Measurements from ENCODE around the gene CD247.

Gene CD247

GRCh38 chr1:167516404-167517388 is 1.6 kb downstream of the CD247 start:
- no peak overlapping the region for H3K9ac ChIP-seq (ENCODE audit: insufficient read length, low read depth)

GRCh38 chr1:167515893-167516321 is 2.4 kb downstream of the CD247 start:
- H3K9ac ChIP-seq (ENCODE audit: insufficient read length, low read depth): no peak overlapping the region
- H3K4me3 ChIP-seq (ENCODE audit: insufficient read length, low read depth): no peak overlapping the region
- peaks cover 11% of the 10 kb centered on the region for H3K4me1 ChIP-seq (ENCODE audit: insufficient read depth, insufficient read length)
- DNase-seq (ENCODE audit: low read depth, low spot score): no peak
- H3K36me3 ChIP-seq (ENCODE audit: insufficient read depth, insufficient read length, low read length): no peaks in the 10 kb centered on the region
- H3K27me3 ChIP-seq (ENCODE audit: insufficient read depth, insufficient read length): no peaks in the 10 kb centered on the region
- no peaks in the 10 kb centered on the region for H3K9me3 ChIP-seq (ENCODE audit: insufficient read depth, low read length)
- TF ChIP-seq ZNF274 (IDR thresholded peaks at IDR 0.05; ENCODE audit: low read depth, low read length) (no peak), YY1 (IDR thresholded peaks at IDR 0.05; ENCODE audit: insufficient read depth, insufficient read length) (no peak), SUZ12 (IDR thresholded peaks at IDR 0.05; ENCODE audit: extremely low read depth, insufficient read depth, insufficient read length) (no peak)

More at GRCh38 chr1:167516404-167517388, 1.6 kb downstream of the CD247 start:
- no peaks in the 10 kb centered on the region for H3K27me3 ChIP-seq (ENCODE audit: insufficient read depth, insufficient read length)
- no peak for DNase-seq (ENCODE audit: low read depth, low spot score)
- TF ChIP-seq YY1 (IDR thresholded peaks at IDR 0.05; ENCODE audit: insufficient read depth, insufficient read length) (no peak), ZNF274 (IDR thresholded peaks at IDR 0.05; ENCODE audit: low read depth, low read length) (no peak), SUZ12 (IDR thresholded peaks at IDR 0.05; ENCODE audit: extremely low read depth, insufficient read depth, insufficient read length) (no peak)
- H3K36me3 ChIP-seq (ENCODE audit: insufficient read depth, insufficient read length, low read length): no peaks in the 10 kb centered on the region
- H3K9me3 ChIP-seq (ENCODE audit: insufficient read depth, low read length): no peaks in the 10 kb centered on the region
- peaks cover 9% of the 10 kb centered on the region for H3K4me1 ChIP-seq (ENCODE audit: insufficient read depth, insufficient read length)
- no peak overlapping the region for H3K4me3 ChIP-seq (ENCODE audit: insufficient read length, low read depth)

DNA sequence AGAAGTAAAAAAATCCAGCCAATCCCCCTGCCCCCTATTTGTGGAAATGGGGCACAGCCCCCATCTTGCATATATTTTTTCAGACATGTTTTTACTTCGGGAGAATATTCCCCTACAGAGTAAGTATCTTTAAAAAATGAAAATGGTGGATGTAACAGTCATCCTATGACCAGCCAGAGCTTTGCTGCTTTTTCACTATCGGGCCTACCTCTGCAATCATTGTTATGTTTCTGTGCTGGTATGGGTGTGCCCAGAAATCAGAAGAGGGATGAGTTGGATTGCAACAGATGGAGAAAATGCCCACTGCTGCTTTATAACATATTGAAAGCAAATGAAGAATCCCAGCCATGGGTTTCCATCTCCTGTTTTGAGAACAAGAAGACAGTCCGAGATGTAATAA is 2.9 kb downstream of the CD247 start:
- DNase-seq (ENCODE audit: low read depth, low spot score): no peak
- peaks cover 11% of the 10 kb centered on the region for H3K4me1 ChIP-seq (ENCODE audit: insufficient read depth, insufficient read length)
- no peak overlapping the region for H3K9ac ChIP-seq (ENCODE audit: insufficient read length, low read depth)
- no peak overlapping the region for H3K4me3 ChIP-seq (ENCODE audit: insufficient read length, low read depth)
- H3K9me3 ChIP-seq (ENCODE audit: insufficient read depth, low read length): no peaks in the 10 kb centered on the region
- TF ChIP-seq YY1 (IDR thresholded peaks at IDR 0.05; ENCODE audit: insufficient read depth, insufficient read length) (no peak), SUZ12 (IDR thresholded peaks at IDR 0.05; ENCODE audit: extremely low read depth, insufficient read depth, insufficient read length) (no peak), ZNF274 (IDR thresholded peaks at IDR 0.05; ENCODE audit: low read depth, low read length) (no peak)
- H3K36me3 ChIP-seq (ENCODE audit: insufficient read depth, insufficient read length, low read length): no peaks in the 10 kb centered on the region
- H3K27me3 ChIP-seq (ENCODE audit: insufficient read depth, insufficient read length): no peaks in the 10 kb centered on the region

GRCh38 chr1:167514288-167514687 is 4.0 kb downstream of the CD247 start:
- Histone ChIP-seq H3K4me3 (ENCODE audit: insufficient read length, low read depth) (no peak overlapping the region), H3K27me3 (ENCODE audit: insufficient read depth, insufficient read length) (no peaks in the 10 kb centered on the region), H3K9me3 (ENCODE audit: insufficient read depth, low read length) (no peaks in the 10 kb centered on the region), H3K36me3 (ENCODE audit: insufficient read depth, insufficient read length, low read length) (no peaks in the 10 kb centered on the region), H3K4me1 (ENCODE audit: insufficient read depth, insufficient read length) (peaks cover 11% of the 10 kb centered on the region), H3K9ac (ENCODE audit: insufficient read length, low read depth) (no peak overlapping the region)
- no peak for TF ChIP-seq ZNF274 (IDR thresholded peaks at IDR 0.05; ENCODE audit: low read depth, low read length)
- no peak for TF ChIP-seq SUZ12 (IDR thresholded peaks at IDR 0.05; ENCODE audit: extremely low read depth, insufficient read depth, insufficient read length)
- no peak for TF ChIP-seq YY1 (IDR thresholded peaks at IDR 0.05; ENCODE audit: insufficient read depth, insufficient read length)
- DNase-seq (ENCODE audit: low read depth, low spot score): no peak

GRCh38 chr1:167512046-167512654 is 6.2 kb downstream of the CD247 start:
- DNase-seq (ENCODE audit: low read depth, low spot score): no peak

DNA sequence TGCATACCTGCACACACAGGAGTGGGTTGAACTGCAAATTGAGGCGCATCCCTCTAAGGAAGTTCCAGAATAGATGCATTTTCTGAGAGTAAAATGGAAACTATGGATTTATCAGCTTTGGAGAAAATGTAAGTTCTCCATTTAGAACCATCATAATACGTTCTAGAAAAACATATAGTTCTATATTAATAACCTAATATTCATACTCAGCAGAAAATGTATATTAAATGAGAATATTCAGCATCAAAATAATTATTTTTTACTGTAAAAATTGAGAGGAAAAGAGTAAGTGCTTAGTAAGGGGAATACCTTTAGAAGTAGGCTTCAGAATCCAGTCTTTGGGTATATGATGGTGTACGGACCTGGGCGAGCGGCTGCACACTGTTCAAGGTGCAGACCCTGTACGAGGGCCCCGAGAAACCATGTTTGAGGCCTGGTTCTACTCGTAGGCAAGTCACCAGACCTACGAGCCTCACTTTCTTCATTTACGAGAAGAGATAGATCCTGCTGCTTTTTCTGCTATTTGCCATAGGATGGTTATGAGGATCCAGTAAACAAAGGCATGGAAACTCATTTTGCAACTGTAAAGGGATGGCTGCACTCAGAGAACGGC is 6.8 kb downstream of the CD247 start:
- no peaks in the 10 kb centered on the region for H3K9me3 ChIP-seq (ENCODE audit: insufficient read depth, low read length)
- H3K9ac ChIP-seq (ENCODE audit: insufficient read length, low read depth): no peak overlapping the region
- no peak overlapping the region for H3K4me3 ChIP-seq (ENCODE audit: insufficient read length, low read depth)
- DNase-seq (ENCODE audit: low read depth, low spot score): no peak
- no peaks in the 10 kb centered on the region for H3K27me3 ChIP-seq (ENCODE audit: insufficient read depth, insufficient read length)
- no peaks in the 10 kb centered on the region for H3K36me3 ChIP-seq (ENCODE audit: insufficient read depth, insufficient read length, low read length)
- peaks cover 3% of the 10 kb centered on the region for H3K4me1 ChIP-seq (ENCODE audit: insufficient read depth, insufficient read length)
- TF ChIP-seq SUZ12 (IDR thresholded peaks at IDR 0.05; ENCODE audit: extremely low read depth, insufficient read depth, insufficient read length) (no peak), YY1 (IDR thresholded peaks at IDR 0.05; ENCODE audit: insufficient read depth, insufficient read length) (no peak), ZNF274 (IDR thresholded peaks at IDR 0.05; ENCODE audit: low read depth, low read length) (no peak)

More at GRCh38 chr1:167512046-167512654, 6.2 kb downstream of the CD247 start:
- Histone ChIP-seq H3K4me3 (ENCODE audit: insufficient read length, low read depth) (no peak overlapping the region), H3K9ac (ENCODE audit: insufficient read length, low read depth) (no peak overlapping the region), H3K27me3 (ENCODE audit: insufficient read depth, insufficient read length) (no peaks in the 10 kb centered on the region), H3K4me1 (ENCODE audit: insufficient read depth, insufficient read length) (peaks cover 7% of the 10 kb centered on the region), H3K9me3 (ENCODE audit: insufficient read depth, low read length) (no peaks in the 10 kb centered on the region), H3K36me3 (ENCODE audit: insufficient read depth, insufficient read length, low read length) (no peaks in the 10 kb centered on the region)
- TF ChIP-seq YY1 (IDR thresholded peaks at IDR 0.05; ENCODE audit: insufficient read depth, insufficient read length) (no peak), ZNF274 (IDR thresholded peaks at IDR 0.05; ENCODE audit: low read depth, low read length) (no peak), SUZ12 (IDR thresholded peaks at IDR 0.05; ENCODE audit: extremely low read depth, insufficient read depth, insufficient read length) (no peak)
